ENCODE measurements around the gene GATAD2B.
A peak's percentile ranks its signal among the peaks of the same experiment; 100 is the strongest.

GATAD2B gene

GRCh38 chr1:153922972-153923925, at the start of gene GATAD2B:
Gene GATAD2B (minus strand): TSS chr1:153922972. CDS start chr1:153828347, 94,625 bp downstream.
- peak; percentile 99 for DNase-seq

GRCh38 chr1:153970346-153970745, 47.6 kb upstream of the GATAD2B start:
- no peak for DNase-seq

GRCh38 chr1:153968972-153969371, 46.2 kb upstream of the GATAD2B start:
- no peak for DNase-seq

- DNase-seq, result no peak
These were observed 45.6 kb upstream of the GATAD2B start for GRCh38 chr1:153968408-153968807.

- DNase-seq, result no peak
These were observed 45.2 kb upstream of the GATAD2B start for GRCh38 chr1:153968000-153968363.

- DNase-seq, result peak; percentile 92
These were observed 44.6 kb upstream of the GATAD2B start, which contains the start of gene CREB3L4 for GRCh38 chr1:153967107-153967999. Gene CREB3L4 (plus strand): TSS chr1:153967902. CDS start chr1:153968526, 624 bp downstream.

GRCh38 chr1:153963850-153964331, 41.1 kb upstream of the GATAD2B start:
- no peak for DNase-seq

GRCh38 chr1:153963030-153963849, 40.5 kb upstream of the GATAD2B start, which contains the start of gene SLC39A1:
Gene SLC39A1 (minus strand): TSS chr1:153963537. CDS start chr1:153962715, 822 bp downstream.
- DNase-seq, result peak; percentile 90

- no peak for DNase-seq
These were observed 39.6 kb upstream of the GATAD2B start for GRCh38 chr1:153962088-153963029.

GRCh38 chr1:153961421-153961820, 38.6 kb upstream of the GATAD2B start:
- DNase-seq, result no peak

- no peak for DNase-seq
These were observed 37.4 kb upstream of the GATAD2B start for GRCh38 chr1:153960206-153960605.

- no peak for DNase-seq
These were observed 36.7 kb upstream of the GATAD2B start for GRCh38 chr1:153959454-153959853.

- no peak for DNase-seq
These were observed 36.1 kb upstream of the GATAD2B start for GRCh38 chr1:153958961-153959260.

GRCh38 chr1:153958111-153958960, 35.6 kb upstream of the GATAD2B start, which contains the start of gene CRTC2:
Gene CRTC2 (minus strand): TSS chr1:153958612. CDS start chr1:153958497, 115 bp downstream.
- peak; percentile 93 for DNase-seq

- no peak for DNase-seq
These were observed 35.0 kb upstream of the GATAD2B start for GRCh38 chr1:153957744-153958110.

GRCh38 chr1:153956997-153957715, 34.4 kb upstream of the GATAD2B start:
- no peak for DNase-seq

- no peak for DNase-seq
These were observed 32.1 kb upstream of the GATAD2B start for GRCh38 chr1:153954826-153955225.

GRCh38 chr1:153953859-153954365, 31.1 kb upstream of the GATAD2B start:
- DNase-seq, result no peak

GRCh38 chr1:153951801-153952200, 29.0 kb upstream of the GATAD2B start:
- no peak for DNase-seq
